K562 (cell line): ENCODE results near the gene SOX14. TPM values are rescaled to one million over a fixed set of nuclear protein-coding genes. Genes with fewer than 3 reads are reported as not detected.

Experiments
- ATAC-seq: fragments of 200-7000 bp; cut with Tn5 transposase; 3 replicates; pipeline ENCODE4 v1.9.1; 2020; ENCODE audit warnings: moderate library complexity
- BruUV-seq: library from RNA; stranded (reverse); fragments of 400-500 nt; replicated peaks from 2 replicates; lab custom pipeline; 2021; lab: Mats Ljungman, UMichigan
- CTCF ChIA-PET: fragments of 300-600 bp; formaldehyde crosslinking; extraction: SDS; loops from one replicate; lab custom pipeline; 2021; ENCODE audit warnings: low intra/inter-chr PET ratio; lab: Yijun Ruan, JAX
- POLR2A ChIA-PET: fragments of 300-600, 350-650 bp; sonication (Branson Sonifier 250); formaldehyde crosslinking; extraction: SDS; loops from one replicate; lab custom pipeline; 2021; ENCODE audit warnings: antibody characterized with exemption, inconsistent platforms; lab: Yijun Ruan, JAX
- DNase-seq, 4 experiments: peaks; one replicate each; pipeline versions ENCODE4 v3.0.0 to v3.0.0-alpha.2; 2011 to 2018; ENCODE audit warnings: low spot score in 3 of 4, mixed read lengths in 3 of 4; ENCODE audit errors: extremely low read depth in 1 of 4
- FAIRE-seq: peaks from 2 replicates; lab custom pipeline; 2011; peaks lifted over from hg19 to GRCh38; lab: Jason Lieb, UNC
- H2AFZ ChIP-seq: 2 replicates; pipeline ENCODE4 v1.6.0; 2011; ENCODE audit warnings: low read depth, low read length, control low read depth, inconsistent platforms
- H3K27ac ChIP-seq: fragments of 200-600 bp; 3 replicates; pipeline ENCODE4 v1.8.0; 2011; ENCODE audit warnings: low read depth, mild to moderate bottlenecking, control low read depth, inconsistent platforms, low read length, moderate library complexity, mixed read lengths; ENCODE audit errors: extremely low read depth
- H3K27me3 ChIP-seq, 2 experiments: fragments of 300-600 bp in 1 of 2; 2 replicates in 1 of 2; 3 replicates in 1 of 2; pipeline versions ENCODE4 v1.6.0 to v1.8.0; 2011; ENCODE audit warnings: inconsistent platforms in 2 of 2, low read length in 2 of 2, mild to moderate bottlenecking in 1 of 2, mixed read lengths in 1 of 2, moderate library complexity in 1 of 2; ENCODE audit not compliant: control insufficient read depth in 2 of 2, insufficient read depth in 2 of 2
- H3K36me3 ChIP-seq: fragments of 300-600 bp; 3 replicates; pipeline ENCODE4 v1.8.0; 2011; ENCODE audit warnings: mild to moderate bottlenecking, low read length, inconsistent platforms; ENCODE audit not compliant: control insufficient read depth, insufficient read depth
- H3K4me1 ChIP-seq, 2 experiments: fragments of 200-600 bp in 1 of 2; replicated peaks in 1 of 2; 2 replicates in 1 of 2; 3 replicates in 1 of 2; pipeline versions ENCODE4 v1.5.1 to v1.8.0; 2011; ENCODE audit warnings: inconsistent platforms in 2 of 2, low read length in 2 of 2, mild to moderate bottlenecking in 1 of 2, mixed read lengths in 1 of 2, moderate library complexity in 1 of 2; ENCODE audit not compliant: control insufficient read depth in 2 of 2, insufficient read depth in 2 of 2
- H3K4me2 ChIP-seq: 2 replicates; pipeline ENCODE4 v1.6.1; 2011; ENCODE audit warnings: low read length, control low read depth, inconsistent platforms, mixed read lengths; ENCODE audit not compliant: insufficient read depth
- H3K4me3 ChIP-seq: fragments of 200-600 bp; sonication (generic), shearing (Covaris generic); 2 replicates; pipeline ENCODE4 v1.5.1; 2016; ENCODE audit warnings: control low read depth, inconsistent platforms
- H3K79me2 ChIP-seq: fragments of 200-600 bp; 3 replicates; pipeline ENCODE4 v1.8.0; 2011; ENCODE audit warnings: low read length, inconsistent platforms; ENCODE audit not compliant: control insufficient read depth, insufficient read depth
- H3K9ac ChIP-seq, 2 experiments: 2 replicates each; pipeline versions ENCODE4 v1.6.0 to v1.6.1; 2011; ENCODE audit warnings: low read depth in 2 of 2, low read length in 2 of 2, control low read depth in 1 of 2, inconsistent platforms in 1 of 2, mild to moderate bottlenecking in 1 of 2, mixed read lengths in 1 of 2; ENCODE audit not compliant: insufficient read depth in 1 of 2
- H3K9me1 ChIP-seq: one replicate; pipeline ENCODE4 v1.6.0; 2011; ENCODE audit warnings: inconsistent platforms, mild to moderate bottlenecking, low read length, moderate library complexity; ENCODE audit not compliant: control insufficient read depth, insufficient read depth
- H3K9me3 ChIP-seq: replicated peaks from 2 replicates; pipeline ENCODE4 v1.5.1; 2011; ENCODE audit warnings: low read depth, low read length, inconsistent platforms; ENCODE audit not compliant: control insufficient read depth, insufficient read depth
- H4K20me1 ChIP-seq: replicated peaks from 2 replicates; pipeline ENCODE4 v1.6.1; 2011; ENCODE audit warnings: low read length, inconsistent platforms, mixed read lengths; ENCODE audit not compliant: control insufficient read depth, insufficient read depth
- BCLAF1 ChIP-seq, 2 experiments: fragments of 450-650 bp in 1 of 2; IDR thresholded peaks; 2 replicates each; pipeline ENCODE4 v1.6.1; 2011 to 2017; ENCODE audit warnings: low read depth in 2 of 2, antibody characterized with exemption in 1 of 2, borderline replicate concordance in 1 of 2, low read length in 1 of 2, mild to moderate bottlenecking in 1 of 2, mixed read lengths in 1 of 2; ENCODE audit not compliant: control insufficient read depth in 1 of 2
- HNRNPLL ChIP-seq: fragments of 200-400 bp; formaldehyde crosslinking; IDR thresholded peaks from 2 replicates; pipeline ENCODE4 v1.6.1; 2017; ENCODE audit warnings: low read length, low read depth, mild to moderate bottlenecking; ENCODE audit not compliant: poor library complexity, severe bottlenecking
- in situ Hi-C: fragments of 300-500 bp; cut with MboI; formaldehyde crosslinking; loops from 4 replicates; pipeline ENCODE4 v1.15.0; 2018; ENCODE audit warnings: inconsistent platforms, mixed read lengths
- intact Hi-C: fragments of 100-400 bp; cut with micrococcal nuclease; formaldehyde crosslinking; loops from 2 replicates; pipeline ENCODE4 v1.14.2; 2022
- polyA plus RNA-seq, 8 experiments: library from polyadenylated mRNA; depleted of rRNA in 4 of 8; stranded (reverse) in 5 of 8; unstranded in 3 of 8; fragments of >200 nt; fragmentation: Nextera tagmentation in 2 of 8; fragmentation: Illumina TruSeq in 1 of 8; extraction: Ambion mirVana in 2 of 8; extraction: Trizol in 1 of 8; gene quantifications; 2 replicates each; pipeline versions ENCODE4 v1.2.1 to v1.2.3, GENCODE V29; 2011 to 2014; ENCODE audit warnings: inconsistent platforms in 1 of 8, missing spikeins in 1 of 8
- total RNA-seq, 7 experiments: library from RNA; depleted of rRNA in 6 of 7; stranded (reverse); fragments of >200 nt in 6 of 7; fragmentation: Illumina TruSeq in 2 of 7; extraction: Trizol in 2 of 7; gene quantifications; 2 replicates each; pipeline versions ENCODE4 v1.2.1 to v1.2.3, GENCODE V29; 2011 to 2021; ENCODE audit warnings: low replicate concordance in 1 of 7

The SOX14 gene
- total and polyA plus RNA-seq, 9 of the 15 experiments (the other 6 are each of a cell fraction or from before 2014, with no cell fraction given) = not detected

DNA sequence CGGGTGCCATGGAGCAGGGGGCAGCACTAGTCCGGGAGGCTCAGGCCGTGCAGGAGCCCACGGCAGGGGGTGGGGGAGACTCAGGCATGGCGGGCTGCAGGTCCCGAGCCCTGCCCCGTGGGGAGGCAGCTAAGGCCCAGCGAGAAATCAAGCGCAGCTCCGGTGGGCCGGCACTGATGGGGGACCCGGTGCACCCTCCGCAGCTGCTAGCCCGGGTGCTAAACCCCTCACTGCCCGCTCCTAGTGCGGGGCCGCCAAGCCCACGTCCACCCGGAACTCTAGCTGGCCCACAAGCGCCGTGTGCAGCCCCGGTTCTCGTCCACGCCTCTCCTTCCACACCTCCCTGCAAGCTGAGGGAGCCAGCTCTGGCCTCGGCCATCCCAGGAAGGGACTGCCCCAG lies 49.6 kb upstream of the SOX14 start (continued):
- no peak for TF ChIP-seq BCLAF1 (IDR thresholded peaks at IDR 0.05; ENCODE audit: borderline replicate concordance in 1 of 2, control insufficient read depth in 1 of 2, low read depth in 2 of 2, low read length in 1 of 2)

DNA sequence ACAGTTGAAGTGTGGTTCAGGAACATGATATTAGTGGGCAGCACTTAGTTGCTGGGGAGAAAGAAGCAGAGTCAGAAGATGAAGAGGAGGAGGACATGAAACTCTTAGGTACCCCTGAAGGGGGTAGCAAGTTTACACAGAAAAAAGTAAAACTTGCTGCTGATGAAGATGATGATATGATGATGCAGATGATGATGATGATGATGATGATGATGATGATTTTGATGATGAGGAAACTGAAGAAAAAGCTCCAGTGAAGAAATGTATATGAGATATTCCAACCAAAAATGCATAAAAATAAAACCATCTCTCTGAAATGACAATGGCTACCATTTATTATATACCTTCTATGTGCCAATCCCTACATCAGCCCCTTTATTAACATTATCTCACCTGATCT lies 39.9 kb upstream of the SOX14 start:
- intact Hi-C loops (no loop called here), in situ Hi-C loops (no loop called here)
- TF ChIP-seq HNRNPLL = no peak
- no peak overlapping the region for H3K9ac ChIP-seq
- POLR2A ChIA-PET = interaction anchor here (0.6 kb wide), 1 partner anchor 61 kb away, joined by 3 read pairs; no protein-coding TSS in a partner anchor
- no peaks in the 10 kb centered on the region for H3K4me1 ChIP-seq
- H3K9me1 ChIP-seq = no peaks in the 10 kb centered on the region
- no peak overlapping the region for H3K27ac ChIP-seq
- no peak overlapping the region for H3K4me2 ChIP-seq
- H3K79me2 ChIP-seq = no peaks in the 10 kb centered on the region
- no peaks in the 10 kb centered on the region for H3K27me3 ChIP-seq
- no peaks in the 10 kb centered on the region for H4K20me1 ChIP-seq
- H2AFZ ChIP-seq = no peak overlapping the region
- FAIRE-seq = no peak
- DNase-seq = no peak
- H3K9me3 ChIP-seq = no peaks in the 10 kb centered on the region
- H3K4me3 ChIP-seq = no peak overlapping the region
- no TSS peak for BruUV-seq
- ATAC-seq = no peak
- CTCF ChIA-PET = no interaction called here
- no peaks in the 10 kb centered on the region for H3K36me3 ChIP-seq
